HG03196 (cell line): ENCODE measurements around the gene KAT2A.

Source experiments
- ATAC-seq: cut with Tn5 transposase; IDR thresholded peaks from one replicate; pipeline ENCODE4 v1.9.1; 2021; ENCODE audit not compliant: unreplicated experiment

KAT2A gene

DNA sequence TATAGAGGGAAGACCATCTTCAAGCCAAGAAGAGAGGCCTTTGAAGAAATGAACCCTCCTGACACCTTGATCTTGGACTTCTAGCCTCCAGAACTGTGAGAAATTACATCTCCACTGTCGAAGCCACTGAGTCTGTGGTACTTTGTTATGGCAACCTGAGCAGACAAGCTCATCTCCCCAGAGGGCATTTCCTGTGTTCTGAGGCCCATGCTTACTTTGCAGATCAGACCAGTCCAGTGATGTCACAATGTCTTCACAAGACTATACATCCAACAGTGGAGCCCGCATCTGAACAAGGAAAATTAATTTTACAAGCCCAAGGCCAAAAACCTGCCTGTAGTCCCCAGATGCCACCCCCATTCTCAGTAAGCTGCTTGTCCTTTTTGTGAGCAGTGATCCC lies 56.0 kb downstream of the KAT2A start:
- no peak for ATAC-seq
